Fibroblast of skin of back (primary cell): ENCODE measurements around the gene ARHGAP6.

Source experiments
- DNase-seq: peaks from one replicate; pipeline ENCODE4 v3.0.0-alpha.2; 2013

Gene ARHGAP6

GRCh38 chrX:11103006-11103405 is 562.7 kb downstream of the ARHGAP6 start:
- no peak for DNase-seq

- peak; percentile 77 for DNase-seq
These were observed 565.3 kb downstream of the ARHGAP6 start for GRCh38 chrX:11100281-11101035.

GRCh38 chrX:11099465-11099864 is 566.3 kb downstream of the ARHGAP6 start:
- no peak for DNase-seq

- no peak for DNase-seq
These were observed 567.8 kb downstream of the ARHGAP6 start for GRCh38 chrX:11097933-11098332.

- no peak for DNase-seq
These were observed 575.9 kb downstream of the ARHGAP6 start for GRCh38 chrX:11089802-11090201.
